CD4-positive, alpha-beta T cell treated with Interleukin-21 for 1 hour (primary cell): ENCODE data around the gene ARHGEF4.
A peak's percentile ranks its signal among the peaks of the same experiment; 100 is the strongest.

Source experiments
- DNase-seq: peaks from one replicate; pipeline ENCODE4 v3.0.0-alpha.2; 2020

Gene ARHGEF4

DNA sequence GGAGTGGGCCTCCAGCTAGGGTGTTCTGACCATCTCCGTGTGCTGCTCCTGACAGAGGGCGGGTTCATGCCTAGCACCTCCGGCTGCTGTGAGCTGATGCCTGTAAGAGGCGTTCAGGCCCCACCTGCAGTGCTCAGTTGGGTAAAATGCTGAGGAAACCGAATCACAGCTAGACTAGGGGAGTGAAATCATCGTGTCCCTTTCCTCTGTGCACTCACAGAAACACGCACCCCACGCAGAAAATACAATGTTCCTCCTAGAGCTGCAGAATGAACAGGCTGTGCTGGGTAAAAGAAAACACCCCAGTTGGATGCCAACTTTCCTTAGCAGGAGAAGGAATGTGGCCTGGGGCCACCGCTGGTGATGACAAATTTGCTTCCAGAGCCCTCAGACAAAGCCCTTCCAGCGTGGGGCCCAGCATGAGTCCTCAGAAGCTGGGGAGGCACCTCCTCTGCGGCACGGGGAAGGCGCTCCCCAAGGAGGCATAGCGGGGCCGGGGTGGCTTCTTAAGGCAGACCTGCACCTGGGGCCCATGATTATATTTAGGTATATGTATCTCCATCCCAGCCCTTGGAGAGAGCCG is 16.3 kb upstream of the ARHGEF4 start:
- DNase-seq = no peak

DNA sequence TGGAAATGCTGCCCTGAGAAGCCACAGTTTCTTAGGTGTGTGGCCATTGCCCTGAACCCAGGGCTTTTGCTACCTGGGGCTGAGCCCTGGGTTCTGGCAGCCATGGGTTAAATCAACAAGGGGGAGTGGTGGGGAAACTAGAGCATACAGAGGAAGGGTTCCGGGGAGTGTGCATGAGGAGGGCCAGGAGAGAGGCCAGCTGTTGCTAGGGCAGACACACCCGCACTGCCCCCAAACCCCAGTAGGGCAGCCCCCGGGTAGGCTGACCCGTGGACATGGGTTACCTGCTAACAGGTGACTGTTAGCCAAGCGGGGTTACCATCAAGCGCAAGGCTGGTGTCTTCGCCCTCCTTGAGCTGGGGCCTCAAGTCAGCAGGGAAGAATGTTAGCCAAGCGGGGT is 14.8 kb upstream of the ARHGEF4 start:
- DNase-seq = no peak

DNA sequence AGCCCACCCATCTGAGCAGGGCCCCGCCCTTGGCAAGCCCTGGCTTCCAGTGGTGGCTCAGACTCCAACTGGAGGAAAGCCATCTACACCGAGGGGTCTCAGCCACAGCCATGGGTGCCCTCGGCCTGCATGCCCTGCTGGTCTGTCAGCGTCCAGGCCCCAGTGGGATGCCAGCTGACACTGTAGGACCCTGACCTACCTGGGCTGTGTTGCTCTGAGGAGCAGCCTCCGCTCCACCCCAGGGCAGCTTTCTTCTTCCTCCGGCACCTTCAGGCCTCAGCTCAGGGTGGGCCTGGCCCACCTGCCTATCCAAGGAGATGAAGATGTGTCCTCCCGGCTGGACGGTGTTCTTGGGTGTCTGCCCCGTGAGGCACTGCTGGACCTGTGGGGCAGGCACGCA is 13.9 kb upstream of the ARHGEF4 start:
- DNase-seq = no peak

DNA sequence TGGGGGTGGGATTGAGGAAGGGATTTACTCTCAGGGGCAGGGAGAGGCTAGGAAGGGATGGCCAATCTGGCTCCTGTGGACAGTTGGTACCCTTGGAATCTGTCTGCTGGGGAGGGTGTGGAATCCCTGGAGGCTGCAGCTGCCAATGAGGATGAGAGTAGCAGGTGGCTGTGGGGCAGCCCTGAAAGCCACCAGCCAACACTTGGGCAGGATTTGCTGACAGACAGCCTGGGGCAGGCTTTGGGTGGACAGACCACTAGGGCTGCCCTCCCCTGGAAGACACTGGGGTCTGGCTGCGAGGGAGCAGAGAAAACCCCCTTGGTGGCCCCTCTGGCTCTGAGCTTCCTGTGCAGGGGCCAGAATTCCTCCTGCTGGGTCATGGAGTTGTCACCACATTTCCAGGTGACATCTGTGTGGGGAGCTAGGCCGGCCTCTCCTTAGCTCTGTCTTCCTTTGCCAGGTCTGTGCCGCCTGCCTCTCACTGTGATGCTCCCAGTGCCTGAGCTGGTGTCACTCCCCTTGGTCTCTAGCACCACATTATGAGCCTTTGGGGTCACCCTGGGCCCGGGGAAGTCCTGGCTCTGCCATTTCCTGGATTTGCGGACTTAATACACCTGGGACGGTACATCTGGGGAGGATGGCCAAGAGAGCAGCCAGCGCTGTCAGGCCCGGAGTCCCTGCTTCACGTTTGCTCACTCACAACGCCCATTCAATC is 13.4 kb upstream of the ARHGEF4 start:
- DNase-seq = no peak

DNA sequence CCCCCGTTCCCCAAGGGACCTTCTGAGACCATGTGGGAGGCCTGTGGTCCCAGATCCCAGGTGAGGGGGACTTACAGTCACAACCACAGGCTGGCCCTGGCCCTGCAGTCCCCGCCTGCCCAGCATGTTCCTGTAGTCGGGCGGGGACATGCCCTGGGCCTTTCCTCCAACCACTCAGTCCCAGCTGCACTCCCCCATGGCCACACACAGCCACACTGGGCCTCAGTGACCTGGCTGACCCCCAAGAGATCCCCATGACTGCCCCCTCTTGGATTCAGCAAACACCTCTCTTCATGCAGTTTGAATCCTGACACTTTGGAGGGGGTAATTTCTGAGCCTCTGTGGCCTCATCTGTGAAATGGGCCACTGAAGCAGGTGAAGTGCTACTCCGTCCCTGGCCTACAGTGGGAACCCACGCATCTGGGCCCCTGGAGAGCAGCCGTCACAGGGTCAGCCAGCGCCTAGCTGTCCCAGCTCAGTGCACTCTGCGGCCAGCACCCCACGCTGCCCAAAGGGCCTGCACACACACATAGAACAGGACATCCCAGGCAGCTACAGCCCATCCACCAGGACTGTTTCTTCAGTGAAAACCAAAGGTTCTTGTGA is 12.7 kb upstream of the ARHGEF4 start:
- DNase-seq = no peak

DNA sequence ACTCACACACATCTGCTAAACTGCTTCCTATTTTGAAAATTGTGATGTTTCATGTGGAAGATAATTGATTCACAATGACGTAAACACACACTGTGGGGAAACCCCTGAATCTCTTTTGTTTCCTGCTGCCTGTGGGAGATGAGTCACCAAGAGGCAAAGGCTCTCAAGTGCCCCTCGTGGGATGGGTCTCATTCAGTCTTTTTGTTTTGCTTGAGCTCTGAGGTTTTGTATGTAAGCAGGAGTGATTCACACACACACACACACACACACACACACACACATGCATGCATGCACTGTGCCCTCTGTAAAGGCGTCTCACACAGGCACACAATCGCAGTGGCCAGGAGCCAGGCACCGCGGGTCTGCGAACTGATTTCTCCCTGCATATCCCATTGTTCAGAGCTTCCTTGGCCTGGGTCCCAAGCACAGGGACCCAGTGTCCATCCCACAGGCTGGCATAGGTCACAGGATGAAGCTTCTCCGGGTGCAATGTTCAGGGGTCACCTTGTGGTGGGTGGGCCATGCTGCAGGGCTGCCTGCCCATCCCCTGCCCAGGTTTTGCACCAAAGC is 12.1 kb upstream of the ARHGEF4 start:
- peak; percentile 87 for DNase-seq

DNA sequence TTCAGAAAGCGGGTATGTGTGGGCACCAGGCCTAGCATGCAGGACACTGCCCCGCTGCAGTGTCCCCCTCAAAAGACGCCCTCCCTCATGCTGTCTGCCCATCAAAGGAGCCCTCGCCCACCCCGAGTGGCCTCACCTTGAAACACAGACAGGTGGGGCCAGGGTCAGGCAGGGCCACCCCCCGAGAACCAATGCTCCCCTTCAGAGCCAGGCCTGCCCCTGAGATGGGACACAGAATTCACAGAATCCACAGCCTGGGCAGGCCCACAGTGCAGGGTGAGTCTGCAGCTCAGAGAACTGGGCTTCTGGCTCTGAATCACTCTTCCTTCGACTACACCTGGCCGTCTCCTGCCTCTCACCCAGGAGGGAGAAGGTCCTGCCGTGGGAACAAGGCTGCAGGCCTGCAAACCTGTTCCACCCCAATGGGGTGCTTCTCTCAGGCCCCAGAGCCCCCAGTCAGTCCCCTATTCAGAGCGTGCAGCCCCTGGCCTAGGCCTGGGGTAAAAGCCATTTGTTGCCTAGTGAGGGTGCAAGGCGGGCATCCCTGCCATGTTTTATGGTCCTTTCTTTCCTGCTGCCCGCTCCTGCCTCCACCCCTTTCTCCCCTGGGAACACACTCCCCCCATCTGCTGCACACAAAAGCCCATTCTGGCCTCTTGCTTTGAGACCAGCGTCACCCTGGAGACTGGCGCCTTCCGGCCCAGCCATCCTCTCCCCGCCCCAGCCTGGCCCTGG is 11.3 kb upstream of the ARHGEF4 start:
- no peak for DNase-seq

DNA sequence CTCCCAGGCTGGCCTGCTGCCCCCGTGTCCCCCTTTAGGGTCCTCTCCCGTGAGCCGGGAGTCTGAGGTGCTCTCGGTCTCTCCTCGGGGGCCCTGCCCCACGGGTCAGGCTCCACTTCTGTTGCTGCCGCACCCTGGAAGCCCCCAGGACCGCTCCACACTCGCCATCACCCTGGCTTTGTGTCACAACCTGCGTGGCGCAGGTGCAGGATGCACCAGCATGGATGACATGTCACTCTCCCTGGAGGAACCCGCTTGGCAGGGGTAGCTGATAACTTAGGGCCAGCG is 10.8 kb upstream of the ARHGEF4 start:
- no peak for DNase-seq

DNA sequence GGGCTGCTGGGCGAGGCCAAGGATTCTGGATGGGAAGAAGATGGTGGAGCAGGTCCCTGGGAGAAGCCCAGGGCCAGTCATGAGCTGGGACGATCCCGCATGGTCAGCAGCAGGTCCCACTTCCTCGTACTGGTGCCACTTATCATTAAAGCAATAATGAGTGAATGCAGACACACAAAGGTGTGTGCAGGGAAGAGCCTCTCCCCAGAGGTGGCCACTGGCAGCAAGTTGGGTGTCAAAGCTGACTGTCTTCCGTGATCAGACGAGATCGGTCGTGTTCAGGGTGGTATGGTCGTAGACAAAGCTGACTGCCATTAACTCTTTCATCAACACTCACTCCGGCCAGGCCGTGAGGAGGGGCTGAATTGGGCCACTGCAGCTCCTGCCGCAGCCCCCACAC is 10.3 kb upstream of the ARHGEF4 start:
- DNase-seq = no peak

DNA sequence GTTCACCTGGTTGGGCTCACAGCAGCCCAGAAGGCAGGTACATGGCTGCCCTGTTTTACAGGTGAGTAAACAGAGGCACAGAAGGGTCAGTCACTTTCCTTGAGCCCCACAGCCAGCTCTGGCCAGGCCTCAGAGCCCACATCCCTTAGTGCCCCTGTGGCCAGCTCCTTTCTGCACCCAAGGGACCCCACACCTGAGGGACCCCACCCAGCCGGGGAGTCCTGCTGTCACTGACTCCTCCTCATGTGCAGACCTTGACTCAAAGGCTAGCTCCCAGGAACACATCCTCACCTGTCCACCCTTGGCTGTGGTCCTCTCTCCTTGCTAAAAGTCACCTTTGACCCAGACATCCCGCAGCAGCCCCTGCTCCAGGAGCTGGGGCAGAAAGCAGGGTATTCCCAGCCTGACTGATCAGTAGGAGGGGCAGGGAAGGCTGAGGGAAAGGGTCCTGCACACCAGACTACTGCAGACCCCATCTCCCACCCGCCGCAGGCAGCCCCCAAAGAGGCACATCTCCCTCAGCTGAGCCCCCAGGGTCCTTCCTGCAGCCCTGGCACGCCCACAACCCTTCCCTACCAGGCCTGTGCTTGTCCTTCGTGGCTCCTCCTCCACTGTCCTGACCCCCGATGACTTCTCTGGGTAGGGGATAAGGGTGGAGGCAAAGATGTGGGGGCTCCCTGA is 9.8 kb upstream of the ARHGEF4 start:
- no peak for DNase-seq

DNA sequence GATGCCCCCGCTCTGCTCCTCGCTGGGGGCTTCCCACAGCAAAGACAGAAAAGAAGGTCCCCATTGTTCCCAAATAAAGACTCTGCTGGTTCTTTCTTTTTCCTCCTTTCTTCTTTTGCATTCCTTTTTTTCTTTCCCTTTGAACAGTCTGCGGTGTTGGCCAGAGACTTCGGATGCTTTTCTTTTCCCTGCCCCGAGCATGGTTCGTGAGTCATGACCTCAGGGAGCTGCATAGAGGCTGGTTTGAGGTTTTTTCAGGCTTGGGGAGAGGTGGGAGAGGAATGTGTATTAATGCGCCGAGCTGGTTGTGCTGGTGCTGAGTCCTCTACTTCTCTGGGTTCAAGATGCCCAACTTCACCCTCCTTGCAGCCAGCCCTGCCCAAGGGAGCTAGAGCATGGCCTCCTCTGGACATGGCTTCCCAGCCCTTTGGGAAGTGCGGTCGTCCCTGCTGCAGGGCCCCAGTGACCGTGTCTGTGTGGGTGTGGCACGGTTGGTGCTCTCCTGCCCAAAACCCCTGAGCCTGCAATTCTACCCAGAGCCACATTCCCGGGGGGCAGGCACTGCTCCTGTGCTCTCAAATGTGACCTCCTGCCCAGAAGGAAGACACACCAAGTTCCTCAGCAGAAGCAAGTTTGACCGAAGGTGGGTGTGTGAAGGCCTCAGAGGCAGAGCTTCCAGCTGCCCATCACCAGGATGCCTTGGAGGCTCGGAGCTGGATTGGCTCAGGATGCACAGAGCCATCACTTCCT is 9.0 kb upstream of the ARHGEF4 start:
- DNase-seq = no peak

DNA sequence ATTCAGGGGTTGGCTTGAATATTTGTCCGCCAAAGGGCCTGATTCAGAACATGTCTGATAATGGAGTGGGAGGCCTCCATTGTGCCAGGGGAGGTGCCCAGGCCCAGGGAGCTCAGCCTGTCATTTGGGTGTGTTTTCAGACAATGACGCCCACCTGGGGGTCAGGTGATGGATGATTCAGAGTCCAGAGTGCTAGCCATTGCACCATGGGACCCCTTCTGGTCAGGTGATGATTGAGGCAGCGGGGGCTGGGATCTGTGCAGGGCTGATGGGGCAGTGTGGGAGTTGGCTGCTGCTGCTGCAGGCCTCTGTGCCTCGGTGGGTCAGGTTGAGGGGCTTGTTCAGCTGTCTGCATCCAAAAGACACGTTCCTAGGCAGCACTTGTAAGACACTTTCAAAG is 8.3 kb upstream of the ARHGEF4 start:
- DNase-seq = no peak

DNA sequence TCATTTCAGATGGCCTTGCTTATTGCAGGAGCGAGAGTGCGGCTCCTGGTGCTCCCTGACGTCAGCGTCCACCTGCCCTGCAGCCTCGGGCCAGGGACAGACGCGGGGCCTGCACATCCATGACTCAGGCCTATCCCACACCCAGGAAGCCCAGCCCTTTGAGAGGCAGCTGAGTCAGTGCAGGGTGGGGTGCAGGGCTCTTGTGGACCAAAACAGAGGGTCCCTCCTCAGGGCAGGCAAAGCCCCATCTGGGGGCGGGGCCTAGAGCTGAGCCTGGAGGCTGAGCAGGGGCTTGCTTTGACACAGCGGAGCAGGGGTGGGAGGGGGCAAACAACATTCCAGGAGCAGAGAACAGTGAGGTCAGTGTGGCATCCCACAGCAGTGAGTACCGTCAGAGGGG is 7.7 kb upstream of the ARHGEF4 start:
- no peak for DNase-seq

DNA sequence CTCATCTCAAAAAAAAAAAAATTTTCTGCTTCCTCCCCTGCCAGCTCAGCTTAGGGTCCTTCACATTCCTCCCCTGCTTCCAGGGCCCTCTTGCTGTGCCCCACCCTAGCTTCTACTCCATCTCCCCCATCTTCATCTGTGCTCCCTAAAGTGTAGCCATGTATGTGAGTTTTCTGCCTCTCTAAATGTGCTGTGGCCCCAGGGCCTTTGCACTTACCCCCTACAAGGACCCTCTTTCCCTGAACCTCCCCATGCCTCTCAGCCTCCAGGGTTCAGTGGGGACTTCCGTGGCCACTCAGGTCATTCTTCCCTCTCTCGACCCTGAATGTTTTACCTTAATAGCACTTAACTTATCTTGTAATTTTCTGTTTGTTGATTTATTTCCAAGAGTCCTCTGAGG is 6.2 kb upstream of the ARHGEF4 start:
- no peak for DNase-seq

DNA sequence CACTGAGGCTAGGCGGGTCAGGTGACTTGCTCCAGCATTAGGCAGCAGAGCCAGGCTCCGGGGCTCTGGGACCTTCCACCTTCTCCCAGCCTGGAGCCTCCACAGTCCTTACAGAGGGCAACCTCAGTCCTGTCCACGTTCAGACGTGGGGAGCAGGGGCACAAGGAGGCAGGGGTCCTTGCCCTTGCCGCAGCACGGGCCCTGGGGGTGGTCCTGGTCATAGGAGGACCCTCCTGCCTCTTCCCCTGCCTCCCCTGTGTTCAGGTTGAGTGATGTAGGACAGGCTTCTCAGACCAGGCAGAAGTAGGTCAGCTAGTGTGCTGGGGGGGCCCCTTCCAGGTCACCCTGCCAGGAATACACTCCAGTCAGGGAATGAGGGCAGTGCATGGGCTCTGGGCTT is 5.4 kb upstream of the ARHGEF4 start:
- DNase-seq = no peak

DNA sequence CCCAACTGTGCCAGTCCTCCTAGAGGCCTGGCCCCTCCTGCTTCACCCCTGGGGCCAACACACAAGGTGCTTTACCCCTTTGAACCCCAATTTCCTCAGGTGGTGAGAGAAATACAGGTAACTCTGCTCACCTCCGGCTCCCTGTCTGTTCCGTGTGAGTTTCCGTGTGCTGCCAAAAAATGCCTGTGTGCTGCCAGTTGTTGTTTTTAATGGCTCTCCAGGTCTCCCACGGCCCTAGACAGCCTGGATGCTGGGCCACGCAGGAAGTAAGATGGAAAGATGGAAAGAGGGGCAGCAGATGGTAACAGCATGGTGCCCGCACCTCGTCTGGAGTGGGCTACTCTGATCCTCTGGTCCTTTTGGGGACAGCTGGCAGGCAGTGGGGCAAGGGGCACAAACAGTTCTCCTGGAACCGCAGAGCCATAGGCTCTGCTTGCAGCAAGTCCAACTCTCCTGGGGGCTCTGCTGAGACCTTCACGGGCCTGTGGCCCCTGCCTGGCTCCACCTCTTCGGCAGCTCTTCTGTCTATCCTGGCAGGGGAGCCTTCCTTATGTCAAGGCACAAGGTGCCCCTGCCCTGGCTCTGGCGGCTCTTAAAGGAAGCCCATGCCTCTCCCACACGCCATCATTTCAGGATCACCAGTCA is 4.3 kb upstream of the ARHGEF4 start:
- no peak for DNase-seq

DNA sequence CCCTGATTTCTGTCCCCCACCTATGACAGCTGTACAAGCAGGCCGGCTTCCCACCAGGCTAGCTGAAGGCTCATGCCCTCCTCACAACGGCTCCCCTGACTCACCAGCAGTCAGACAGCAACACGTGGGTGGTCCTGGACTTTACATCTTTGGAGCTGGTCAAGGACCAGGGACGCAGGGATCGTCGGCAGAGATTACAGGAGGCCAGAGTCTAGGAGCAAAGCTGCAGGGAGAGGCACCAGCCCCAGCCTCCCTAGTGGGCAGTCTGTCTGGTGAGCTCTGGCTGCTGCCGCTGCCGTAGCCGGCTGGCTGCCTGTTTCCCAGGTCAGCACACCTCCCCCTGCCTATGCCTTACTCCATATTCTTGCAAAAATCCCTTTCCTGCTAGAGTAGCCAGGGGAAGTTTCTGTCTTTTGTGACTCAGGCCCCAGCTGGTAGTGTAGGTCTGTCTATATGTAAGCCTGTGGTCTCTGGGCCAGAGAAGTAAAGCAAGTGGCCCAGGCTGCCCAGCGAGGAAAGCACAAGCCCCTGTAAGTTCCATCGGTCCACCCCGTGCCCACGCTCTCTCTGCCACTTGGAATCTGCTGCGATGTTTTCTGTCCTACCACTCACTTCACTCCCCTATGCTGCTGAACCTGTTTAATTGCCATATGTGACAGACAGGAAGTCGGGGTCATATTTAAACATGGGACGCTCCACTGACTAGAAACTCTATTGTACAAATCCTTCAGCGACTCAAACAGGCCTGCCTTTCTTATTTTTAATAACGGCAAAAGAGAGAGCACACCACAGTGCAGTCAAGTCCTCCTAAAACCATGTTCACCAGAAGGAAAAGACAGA is 2.4 kb upstream of the ARHGEF4 start:
- DNase-seq = no peak

DNA sequence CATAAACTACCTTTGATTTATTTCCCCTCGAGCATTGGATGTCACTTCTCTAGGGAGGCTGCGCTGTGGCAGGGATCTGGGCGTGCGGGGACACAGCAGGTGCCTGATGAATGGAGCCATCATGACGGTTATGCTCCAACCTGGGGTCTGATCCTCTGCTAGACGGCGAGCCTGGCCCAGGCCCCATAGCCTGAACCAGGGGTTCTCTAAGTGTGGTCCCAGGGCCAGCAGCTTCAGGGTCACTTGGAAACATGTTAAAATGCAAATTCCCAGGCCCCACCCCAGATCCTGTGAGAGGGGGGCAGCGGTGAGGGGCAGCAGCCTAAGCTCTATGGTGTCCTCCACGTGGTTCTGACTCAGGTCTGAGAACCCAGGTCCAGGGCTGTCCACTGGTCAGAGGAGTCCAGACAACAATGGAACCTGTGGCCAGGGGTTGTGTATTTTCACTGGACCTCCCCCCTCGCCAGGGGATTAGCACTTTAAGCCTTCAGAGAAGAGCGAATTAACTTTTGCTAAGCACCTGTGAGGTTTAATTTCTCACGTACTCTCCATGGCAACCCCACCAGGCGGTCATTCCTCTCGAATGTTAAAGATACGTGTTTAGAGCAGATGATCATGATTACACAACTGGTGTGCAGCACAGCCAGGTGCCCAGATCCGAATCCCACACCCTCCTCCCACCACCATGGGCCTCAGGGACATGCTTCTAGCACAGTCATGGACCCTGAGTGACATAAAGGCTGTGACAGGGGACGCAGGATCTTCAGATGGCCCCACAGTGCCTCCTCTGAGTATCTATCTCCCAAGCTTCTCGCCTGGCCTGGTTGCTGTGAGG is 1.6 kb upstream of the ARHGEF4 start:
- no peak for DNase-seq

DNA sequence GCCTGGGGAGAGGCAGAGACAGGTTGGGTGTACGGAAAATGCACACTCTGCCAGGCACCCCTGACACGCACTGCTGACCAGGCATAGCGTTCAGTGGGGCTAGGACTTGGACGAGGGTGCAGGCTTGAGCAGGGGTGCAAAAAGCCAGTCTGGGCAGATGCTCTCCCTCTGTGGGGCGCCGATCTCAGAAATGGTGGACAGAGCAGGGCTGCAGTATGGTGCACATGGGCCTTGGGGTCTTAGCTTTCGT is 1.0 kb upstream of the ARHGEF4 start:
- no peak for DNase-seq

DNA sequence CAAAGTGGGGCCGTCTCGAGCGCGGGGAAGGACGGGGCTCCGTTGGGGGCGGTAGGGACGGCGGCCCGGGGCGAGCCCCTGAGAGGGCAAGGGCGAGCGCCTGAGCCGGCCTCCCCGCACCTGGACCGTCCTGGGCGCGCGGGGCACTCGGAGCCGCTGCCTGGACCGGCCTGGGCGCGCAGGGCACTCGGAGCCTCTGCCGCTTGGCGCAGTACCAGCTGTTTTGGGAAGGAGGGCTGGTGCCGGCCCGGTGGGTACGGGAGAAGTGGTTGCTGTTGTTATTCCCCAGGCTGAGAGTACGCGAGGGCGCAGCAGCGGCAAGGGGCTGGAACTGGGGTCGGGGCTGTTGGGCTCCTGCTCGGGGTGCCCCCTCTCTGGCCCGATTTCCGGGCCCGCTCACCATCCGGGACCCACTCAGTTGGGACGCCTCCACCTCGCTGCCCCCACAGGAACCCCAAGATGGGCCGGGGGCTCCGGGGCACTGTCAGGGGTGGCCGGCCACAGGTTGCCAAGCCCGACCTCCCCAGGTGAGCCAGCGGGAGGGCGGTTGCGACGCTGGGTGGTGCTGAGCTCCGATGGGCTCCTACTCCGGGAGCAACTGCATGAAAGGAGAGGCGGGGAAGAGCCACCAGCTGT is 579 bp downstream of the ARHGEF4 start:
- DNase-seq = no peak
